ENCODE data around the gene RLBP1. TPM values are rescaled to one million over a fixed set of nuclear protein-coding genes. Genes with fewer than 3 reads are reported as not detected.
A peak's percentile ranks its signal among the peaks of the same experiment; 100 is the strongest.

Gene RLBP1
- total and polyA plus RNA-seq, 9 donors = not detected

DNA sequence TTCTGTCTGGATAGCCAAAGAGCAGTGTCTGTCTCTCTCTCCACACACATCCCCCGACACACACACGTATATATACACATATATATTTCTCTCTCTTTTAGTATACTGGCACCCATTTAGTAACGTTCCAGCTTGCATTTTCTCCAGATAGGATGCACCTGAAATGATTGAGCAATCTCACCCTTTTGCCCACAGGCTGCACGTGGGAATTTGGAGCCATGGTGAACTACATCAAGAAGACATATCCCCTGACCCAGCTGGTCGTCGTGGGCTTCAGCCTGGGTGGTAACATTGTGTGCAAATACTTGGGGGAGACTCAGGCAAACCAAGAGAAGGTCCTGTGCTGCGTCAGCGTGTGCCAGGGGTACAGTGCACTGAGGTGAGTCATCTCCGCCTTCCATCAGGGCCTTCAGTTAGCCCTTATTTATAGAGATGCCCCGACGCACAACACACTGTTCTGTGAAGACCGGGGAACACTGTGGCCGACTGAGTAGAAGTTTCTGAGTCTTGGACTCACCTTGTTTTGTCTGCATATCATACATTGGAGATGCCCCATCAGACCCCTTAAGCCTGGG lies 45.7 kb downstream of the RLBP1 start:
- intact Hi-C loops (cut with DNase I) = loop anchor here (2.0 to 10.0 kb wide), 5 partner anchors 71 to 271 kb away; no protein-coding TSS in a partner anchor
- Histone ChIP-seq H3K4me1 (ENCODE audit: insufficient read depth) (no peaks in the 10 kb centered on the region), H3K27ac (no peak overlapping the region)

DNA sequence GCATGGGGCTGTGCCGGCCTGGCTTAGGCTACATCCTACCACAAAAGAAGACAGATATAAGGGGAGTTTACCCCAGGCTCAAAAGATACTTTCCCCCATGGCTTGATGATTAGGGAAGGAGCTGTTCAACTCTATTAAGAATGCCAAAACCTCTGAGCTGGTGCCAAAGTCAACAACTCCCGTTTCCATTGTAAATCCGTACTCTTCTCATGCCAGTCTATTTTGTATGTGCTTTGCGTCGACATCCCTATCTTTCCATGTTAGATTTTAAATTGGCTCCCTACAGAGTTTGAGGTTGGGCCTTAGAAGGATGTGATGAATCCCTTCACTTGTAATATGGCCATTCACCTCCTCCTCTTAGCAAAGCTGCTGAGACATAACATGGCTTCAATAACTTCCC lies 46.9 kb downstream of the RLBP1 start:
- 47 to 50% (median 50%) methylated on average over 5 of the region's 5 CpGs for WGBS, 3 donors
- H3K36me3 ChIP-seq = no peaks in the 10 kb centered on the region
- intact Hi-C loops (cut with DNase I) = loop anchor here in 3 of 4 donors (2.0 to 10.0 kb wide), 4 partner anchors 70 to 270 kb away; no protein-coding TSS in a partner anchor

More for the DNA sequence above, 45.7 kb downstream of the RLBP1 start:
- Histone ChIP-seq H3K36me3 (no peaks in the 10 kb centered on the region), H3K9me3 (no peaks in the 10 kb centered on the region), H3K4me3 (no peak overlapping the region), H3K27me3 (no peaks in the 10 kb centered on the region)
- 79 to 84% (median 82%) methylated on average over 13 of the region's 13 CpGs for WGBS, 3 donors
- no peak for DNase-seq
- TF ChIP-seq, protein P1, sequence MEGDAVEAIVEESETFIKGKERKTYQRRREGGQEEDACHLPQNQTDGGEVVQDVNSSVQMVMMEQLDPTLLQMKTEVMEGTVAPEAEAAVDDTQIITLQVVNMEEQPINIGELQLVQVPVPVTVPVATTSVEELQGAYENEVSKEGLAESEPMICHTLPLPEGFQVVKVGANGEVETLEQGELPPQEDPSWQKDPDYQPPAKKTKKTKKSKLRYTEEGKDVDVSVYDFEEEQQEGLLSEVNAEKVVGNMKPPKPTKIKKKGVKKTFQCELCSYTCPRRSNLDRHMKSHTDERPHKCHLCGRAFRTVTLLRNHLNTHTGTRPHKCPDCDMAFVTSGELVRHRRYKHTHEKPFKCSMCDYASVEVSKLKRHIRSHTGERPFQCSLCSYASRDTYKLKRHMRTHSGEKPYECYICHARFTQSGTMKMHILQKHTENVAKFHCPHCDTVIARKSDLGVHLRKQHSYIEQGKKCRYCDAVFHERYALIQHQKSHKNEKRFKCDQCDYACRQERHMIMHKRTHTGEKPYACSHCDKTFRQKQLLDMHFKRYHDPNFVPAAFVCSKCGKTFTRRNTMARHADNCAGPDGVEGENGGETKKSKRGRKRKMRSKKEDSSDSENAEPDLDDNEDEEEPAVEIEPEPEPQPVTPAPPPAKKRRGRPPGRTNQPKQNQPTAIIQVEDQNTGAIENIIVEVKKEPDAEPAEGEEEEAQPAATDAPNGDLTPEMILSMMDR (IDR thresholded peaks at IDR 0.05) = no peak
- no peak for TF ChIP-seq EP300 (IDR thresholded peaks at IDR 0.05)
- TF ChIP-seq POLR2A (IDR thresholded peaks at IDR 0.05) = no peak

DNA sequence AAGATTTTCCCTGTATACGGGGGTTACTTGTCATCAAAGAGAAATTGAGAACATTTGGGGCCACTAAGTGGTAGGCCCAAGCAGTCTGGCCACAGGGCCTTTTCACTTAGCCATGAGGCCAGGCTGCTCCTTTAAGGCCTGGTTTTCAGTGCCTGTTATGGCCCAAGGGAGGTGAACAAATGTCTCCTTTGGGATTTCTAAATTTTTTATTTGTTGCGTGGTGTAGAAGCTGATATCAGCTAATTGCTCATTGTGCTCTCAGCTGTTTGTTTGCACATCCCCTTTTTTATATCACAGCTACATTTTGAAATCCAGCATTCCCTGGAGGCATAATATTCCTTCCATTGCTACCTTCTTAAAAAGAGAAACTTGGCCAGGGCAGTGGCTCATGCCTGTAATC lies 48.5 kb downstream of the RLBP1 start:
- WGBS, 3 donors = 46 to 62% (median 59%) methylated on average over 2 of the region's 2 CpGs
- intact Hi-C loops (cut with DNase I) = loop anchor here in 2 of 4 donors (10.0 kb wide), 2 partner anchors 68 to 268 kb away; no protein-coding TSS in a partner anchor
- H3K4me1 ChIP-seq (ENCODE audit: insufficient read depth) = no peaks in the 10 kb centered on the region
- DNase-seq = no peak
- TF ChIP-seq, protein P1 (IDR thresholded peaks at IDR 0.05) = no peak
- no peak for TF ChIP-seq EP300 (IDR thresholded peaks at IDR 0.05)
- no peak for TF ChIP-seq POLR2A (IDR thresholded peaks at IDR 0.05)
- no peaks in the 10 kb centered on the region for H3K36me3 ChIP-seq
- no peaks in the 10 kb centered on the region for H3K9me3 ChIP-seq
- no peaks in the 10 kb centered on the region for H3K27me3 ChIP-seq
- H3K4me3 ChIP-seq = no peak overlapping the region
- no peak overlapping the region for H3K27ac ChIP-seq

More for the DNA sequence above, 46.9 kb downstream of the RLBP1 start:
- Histone ChIP-seq H3K4me3 (no peak overlapping the region), H3K4me1 (ENCODE audit: insufficient read depth) (no peaks in the 10 kb centered on the region), H3K27ac (no peak overlapping the region), H3K27me3 (no peaks in the 10 kb centered on the region), H3K9me3 (no peaks in the 10 kb centered on the region)
- no peak for TF ChIP-seq EP300 (IDR thresholded peaks at IDR 0.05)
- TF ChIP-seq, protein P1 (IDR thresholded peaks at IDR 0.05) = no peak
- TF ChIP-seq POLR2A (IDR thresholded peaks at IDR 0.05) = no peak
- no peak for DNase-seq

DNA sequence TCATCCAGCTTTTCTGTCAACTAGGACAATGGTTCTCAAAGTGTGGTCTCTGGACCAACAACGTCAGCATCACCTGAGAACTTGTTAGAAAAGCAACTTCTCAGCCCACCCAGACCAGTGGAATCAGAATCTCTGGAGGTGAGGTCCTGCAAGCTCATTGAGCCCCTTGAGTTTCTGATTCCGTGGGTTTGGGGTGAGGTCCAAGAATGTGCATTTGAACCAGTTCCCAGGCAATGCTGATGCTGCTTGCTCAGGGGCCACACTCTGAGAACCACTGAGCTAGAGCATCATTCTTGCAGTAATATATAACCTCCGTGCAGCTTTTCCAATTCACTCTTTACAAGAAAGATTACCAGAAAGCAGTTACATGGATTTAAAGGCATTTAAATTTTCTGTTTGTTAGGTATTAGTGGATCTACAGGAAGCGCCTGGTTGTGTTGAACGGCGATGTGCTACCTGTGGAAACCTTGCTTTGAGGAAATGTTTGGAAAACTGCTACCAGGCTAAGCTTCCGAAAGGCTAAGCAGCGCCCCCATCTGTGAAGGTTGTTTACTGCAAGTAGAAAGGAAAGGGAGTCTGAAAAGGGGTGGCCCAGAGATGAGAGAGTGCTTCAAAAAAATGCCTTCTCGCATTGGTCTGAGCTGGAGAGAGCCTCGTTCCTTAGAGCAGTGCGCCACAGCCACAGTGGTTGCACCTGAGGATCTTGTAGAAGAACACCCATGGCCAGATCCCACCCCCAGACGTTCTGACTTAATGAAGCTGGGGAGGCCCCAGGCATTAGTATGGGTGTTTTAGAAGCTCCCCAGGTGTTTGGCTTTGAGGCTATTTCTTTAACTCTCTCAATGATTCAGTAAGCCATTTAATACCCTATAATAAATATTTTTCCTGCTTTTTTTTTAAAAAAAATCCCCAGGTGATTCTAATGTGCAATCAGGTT lies 50.0 kb downstream of the RLBP1 start:
- Histone ChIP-seq H3K27ac (no peak overlapping the region), H3K9me3 (no peaks in the 10 kb centered on the region), H3K4me3 (no peak overlapping the region), H3K27me3 (no peaks in the 10 kb centered on the region), H3K36me3 (no peaks in the 10 kb centered on the region), H3K4me1 (ENCODE audit: insufficient read depth) (no peaks in the 10 kb centered on the region)
- TF ChIP-seq, protein P1 (IDR thresholded peaks at IDR 0.05) = no peak
- TF ChIP-seq POLR2A (IDR thresholded peaks at IDR 0.05) = no peak
- no peak for TF ChIP-seq EP300 (IDR thresholded peaks at IDR 0.05)
- 68 to 73% (median 72%) methylated on average over 12 of the region's 12 CpGs for WGBS, 3 donors
- DNase-seq = peak in 1 of 5 donors; percentile 32
- intact Hi-C loops (cut with DNase I) = loop anchor here in 2 of 4 donors (10.0 kb wide), 2 partner anchors 67 to 267 kb away; no protein-coding TSS in a partner anchor

Data from ovary (tissue), 9 donors.